GM19467 (cell line): Measurements from ENCODE around the gene RAB20.
"Not testable (repeated sequence)": the region's sequence is repeated elsewhere in the genome, so short reads cannot be mapped to it uniquely, and the experiment has no call there.

Source experiments
- ATAC-seq: cut with Tn5 transposase; IDR thresholded peaks from one replicate; pipeline ENCODE4 v1.9.1; 2021; ENCODE audit warnings: mild to moderate bottlenecking, moderate library complexity; ENCODE audit not compliant: unreplicated experiment

Gene RAB20

DNA sequence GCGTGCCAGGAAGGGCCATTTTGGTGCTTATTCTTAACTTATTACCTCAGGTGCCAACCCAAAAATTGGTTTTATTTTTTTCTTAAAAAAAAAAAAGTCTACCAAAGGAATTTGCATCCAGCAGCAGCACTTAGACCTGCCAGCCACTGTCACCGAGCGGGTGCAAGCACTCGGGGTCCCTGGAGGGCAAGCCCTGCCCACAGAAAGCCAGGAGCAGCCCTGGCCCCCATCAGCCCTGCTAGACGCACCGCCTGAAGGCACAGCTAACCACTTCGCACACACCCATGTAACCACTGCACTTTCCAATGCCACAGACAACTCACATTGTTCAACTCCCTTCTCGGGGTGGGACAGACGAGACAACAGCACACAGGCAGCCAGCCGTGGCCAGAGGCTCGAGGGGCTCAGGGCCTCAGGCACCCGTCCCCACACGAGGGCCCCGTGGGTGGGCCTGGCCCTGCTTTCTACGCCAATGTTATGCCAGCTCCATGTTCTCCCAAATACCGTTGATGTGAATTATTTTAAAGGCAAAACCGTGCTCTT lies 49.3 kb downstream of the RAB20 start:
- no peak for ATAC-seq

GRCh38 chr13:110511509-110512181 lies 49.9 kb downstream of the RAB20 start:
- no peak for ATAC-seq

DNA sequence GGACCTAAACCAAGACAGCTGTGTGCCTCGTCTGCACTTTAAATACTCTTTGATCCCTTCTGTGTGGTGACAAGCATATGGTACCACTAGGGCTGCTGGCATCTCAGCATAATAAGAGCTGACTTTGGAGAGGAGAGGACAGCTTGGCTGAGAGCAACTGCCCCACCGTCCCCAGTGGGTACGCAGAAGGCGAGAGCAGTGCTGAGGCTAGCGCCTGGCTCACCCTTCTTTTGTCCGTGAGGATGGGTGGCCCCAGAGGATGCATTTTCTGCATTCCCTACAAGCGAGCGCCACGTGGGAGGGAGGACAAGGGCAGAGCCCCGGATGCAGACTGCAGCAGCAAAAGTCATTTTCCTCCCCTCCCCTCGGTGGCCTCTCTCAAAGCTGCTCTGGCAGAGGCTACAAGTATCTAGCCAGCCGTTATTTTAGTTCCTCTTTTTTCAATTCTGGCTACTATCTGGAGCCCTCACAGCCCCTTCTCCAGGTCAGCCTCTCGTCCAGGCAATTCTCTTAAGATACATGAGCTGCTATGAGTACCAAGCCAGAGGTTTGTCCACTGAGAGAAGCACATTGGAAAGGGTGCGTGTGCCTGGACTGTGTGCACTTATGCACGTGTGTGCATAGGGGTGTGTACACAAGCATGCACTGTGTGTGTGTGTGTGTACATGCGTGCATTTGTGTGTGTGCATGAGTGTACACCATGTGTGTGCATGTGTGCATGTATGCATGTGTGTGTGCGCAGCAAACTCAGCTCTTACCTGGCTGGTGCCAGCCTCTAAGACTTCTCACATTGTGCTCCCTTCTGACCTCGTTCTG lies 51.3 kb downstream of the RAB20 start:
- ATAC-seq = peak; percentile 62

GRCh38 chr13:110509478-110509926 lies 52.0 kb downstream of the RAB20 start:
- no peak for ATAC-seq

- ATAC-seq = no peak
These were observed 53.7 kb downstream of the RAB20 start for GRCh38 chr13:110507678-110508381.

DNA sequence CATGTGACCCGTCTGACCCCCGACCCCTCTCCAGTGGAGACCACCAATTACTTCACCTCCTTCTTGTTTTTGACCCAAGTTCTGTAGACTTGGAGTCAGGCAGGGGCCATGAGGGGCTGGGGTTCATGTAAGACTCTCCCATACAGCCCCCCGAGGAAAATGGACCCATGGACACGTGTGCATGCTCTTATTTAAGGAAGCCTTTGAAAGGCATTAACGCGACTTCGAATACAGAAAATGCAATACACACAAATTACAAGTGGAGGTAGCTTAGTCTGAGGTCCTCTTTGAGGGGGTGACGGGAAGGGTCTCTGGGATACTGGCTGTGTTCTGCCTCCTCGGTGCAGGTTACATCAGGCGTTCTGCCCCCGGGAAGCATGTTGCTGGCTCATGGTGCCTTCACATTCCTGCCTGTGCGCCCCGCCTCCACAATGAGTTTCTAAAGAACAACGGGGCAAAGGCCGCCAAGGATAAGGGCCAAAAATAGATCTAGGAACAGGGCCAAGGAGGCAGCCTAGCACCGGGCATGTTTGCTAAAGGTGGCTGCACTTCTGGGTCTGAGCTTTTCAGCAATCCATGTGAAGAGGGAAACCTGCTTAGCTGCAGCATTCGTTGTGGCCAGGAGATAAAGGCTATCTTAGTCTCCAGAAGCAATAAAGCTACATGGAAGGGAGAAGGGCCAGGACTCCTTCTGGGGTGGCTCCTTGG lies 54.5 kb downstream of the RAB20 start:
- no peak for ATAC-seq

DNA sequence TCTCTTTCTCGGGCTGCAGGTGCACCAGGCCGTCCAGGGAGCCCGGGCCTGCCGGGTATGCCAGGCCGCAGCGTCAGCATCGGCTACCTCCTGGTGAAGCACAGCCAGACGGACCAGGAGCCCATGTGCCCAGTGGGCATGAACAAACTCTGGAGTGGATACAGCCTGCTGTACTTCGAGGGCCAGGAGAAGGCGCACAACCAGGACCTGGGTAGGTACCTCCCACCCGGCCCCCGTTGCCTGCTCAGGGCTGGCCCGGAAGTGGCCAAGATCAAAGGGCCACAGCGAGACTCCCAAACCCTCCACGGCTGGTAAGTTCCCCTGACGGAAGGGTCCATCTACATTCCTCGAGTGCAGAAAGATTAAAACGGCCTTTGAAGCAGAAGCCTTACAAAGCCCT lies 55.1 kb downstream of the RAB20 start:
- ATAC-seq = no peak

GRCh38 chr13:110505594-110505993 lies 55.9 kb downstream of the RAB20 start:
- no peak for ATAC-seq

- no peak for ATAC-seq
These were observed 57.5 kb downstream of the RAB20 start for GRCh38 chr13:110503979-110504499.

GRCh38 chr13:110503037-110503901 lies 58.3 kb downstream of the RAB20 start:
- no peak for ATAC-seq

GRCh38 chr13:110501188-110501587 lies 60.3 kb downstream of the RAB20 start:
- no peak for ATAC-seq

- ATAC-seq = no peak
These were observed 61.2 kb downstream of the RAB20 start for GRCh38 chr13:110500341-110500740.

GRCh38 chr13:110499621-110500281 lies 61.8 kb downstream of the RAB20 start:
- ATAC-seq = no peak

GRCh38 chr13:110498765-110499164 lies 62.8 kb downstream of the RAB20 start:
- ATAC-seq = no peak

GRCh38 chr13:110498327-110498726 lies 63.2 kb downstream of the RAB20 start:
- no peak for ATAC-seq

- ATAC-seq = not testable (repeated sequence)
These were observed 63.6 kb downstream of the RAB20 start for GRCh38 chr13:110497896-110498295.

- no peak for ATAC-seq
These were observed 64.5 kb downstream of the RAB20 start for GRCh38 chr13:110497003-110497402.

GRCh38 chr13:110496281-110496680 lies 65.2 kb downstream of the RAB20 start:
- no peak for ATAC-seq

GRCh38 chr13:110495881-110496280 lies 65.6 kb downstream of the RAB20 start:
- no peak for ATAC-seq
